Hepatocyte (in vitro differentiated cells): ENCODE results near the gene ATG4B.

Experiments used
- EZH2 ChIP-seq: fragments of 200-600 bp; sonication (generic); IDR thresholded peaks from 2 replicates; pipeline ENCODE4 v1.6.1; 2016; ENCODE audit warnings: antibody characterized with exemption, mild to moderate bottlenecking, borderline replicate concordance
- TF ChIP-seq, protein P1 (sequence below): fragments of 200-600 bp; sonication (generic); IDR thresholded peaks from 2 replicates; pipeline ENCODE4 v1.5.1; 2016; ENCODE audit warnings: antibody characterized with exemption, mild to moderate bottlenecking; ENCODE audit not compliant: poor library complexity

DNA sequence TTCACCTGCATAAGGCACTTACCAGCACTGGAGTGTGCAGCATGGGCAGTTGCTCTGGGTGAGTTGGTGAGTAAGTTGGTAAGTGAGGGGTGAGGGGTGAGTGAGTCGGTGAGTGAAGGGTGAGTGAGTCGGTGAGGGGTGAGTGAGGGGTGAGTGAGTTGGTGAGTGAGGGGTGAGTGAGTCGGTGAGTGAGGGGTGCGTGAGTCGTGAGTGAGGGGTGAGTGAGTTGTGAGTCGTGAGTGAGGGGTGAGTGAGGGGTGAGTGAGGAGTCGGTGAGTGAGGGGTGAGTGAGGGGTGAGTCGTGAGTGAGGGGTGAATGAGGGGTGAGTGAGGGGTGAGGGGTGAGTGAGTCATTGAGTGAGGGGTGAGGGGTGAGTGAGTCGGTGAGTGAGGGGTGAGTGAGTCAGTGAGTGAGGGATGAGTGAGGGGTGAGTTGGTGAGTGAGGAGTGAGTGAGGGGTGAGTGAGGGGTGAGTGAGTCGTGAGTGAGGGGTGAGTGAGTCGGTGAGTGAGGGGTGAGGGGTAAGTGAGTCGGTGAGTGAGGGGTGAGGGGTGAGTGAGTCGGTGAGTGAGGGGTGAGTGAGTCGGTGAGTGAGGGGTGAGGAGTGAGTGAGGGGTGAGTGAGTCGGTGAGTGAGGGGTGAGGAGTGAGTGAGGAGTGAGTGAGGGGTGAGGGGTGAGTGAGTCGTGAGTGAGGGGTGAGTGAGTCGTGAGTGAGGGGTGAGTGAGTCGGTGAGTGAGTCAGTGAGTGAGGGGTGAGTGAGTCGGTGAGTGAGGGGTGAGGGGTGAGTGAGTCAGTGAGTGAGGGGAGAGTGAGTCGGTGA lies 17.7 kb upstream of the ATG4B start:
- TF ChIP-seq, protein P1, sequence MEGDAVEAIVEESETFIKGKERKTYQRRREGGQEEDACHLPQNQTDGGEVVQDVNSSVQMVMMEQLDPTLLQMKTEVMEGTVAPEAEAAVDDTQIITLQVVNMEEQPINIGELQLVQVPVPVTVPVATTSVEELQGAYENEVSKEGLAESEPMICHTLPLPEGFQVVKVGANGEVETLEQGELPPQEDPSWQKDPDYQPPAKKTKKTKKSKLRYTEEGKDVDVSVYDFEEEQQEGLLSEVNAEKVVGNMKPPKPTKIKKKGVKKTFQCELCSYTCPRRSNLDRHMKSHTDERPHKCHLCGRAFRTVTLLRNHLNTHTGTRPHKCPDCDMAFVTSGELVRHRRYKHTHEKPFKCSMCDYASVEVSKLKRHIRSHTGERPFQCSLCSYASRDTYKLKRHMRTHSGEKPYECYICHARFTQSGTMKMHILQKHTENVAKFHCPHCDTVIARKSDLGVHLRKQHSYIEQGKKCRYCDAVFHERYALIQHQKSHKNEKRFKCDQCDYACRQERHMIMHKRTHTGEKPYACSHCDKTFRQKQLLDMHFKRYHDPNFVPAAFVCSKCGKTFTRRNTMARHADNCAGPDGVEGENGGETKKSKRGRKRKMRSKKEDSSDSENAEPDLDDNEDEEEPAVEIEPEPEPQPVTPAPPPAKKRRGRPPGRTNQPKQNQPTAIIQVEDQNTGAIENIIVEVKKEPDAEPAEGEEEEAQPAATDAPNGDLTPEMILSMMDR, result no peak
- TF ChIP-seq EZH2, result no peak
